ENCODE data around the gene PHC2.

Gene PHC2

DNA sequence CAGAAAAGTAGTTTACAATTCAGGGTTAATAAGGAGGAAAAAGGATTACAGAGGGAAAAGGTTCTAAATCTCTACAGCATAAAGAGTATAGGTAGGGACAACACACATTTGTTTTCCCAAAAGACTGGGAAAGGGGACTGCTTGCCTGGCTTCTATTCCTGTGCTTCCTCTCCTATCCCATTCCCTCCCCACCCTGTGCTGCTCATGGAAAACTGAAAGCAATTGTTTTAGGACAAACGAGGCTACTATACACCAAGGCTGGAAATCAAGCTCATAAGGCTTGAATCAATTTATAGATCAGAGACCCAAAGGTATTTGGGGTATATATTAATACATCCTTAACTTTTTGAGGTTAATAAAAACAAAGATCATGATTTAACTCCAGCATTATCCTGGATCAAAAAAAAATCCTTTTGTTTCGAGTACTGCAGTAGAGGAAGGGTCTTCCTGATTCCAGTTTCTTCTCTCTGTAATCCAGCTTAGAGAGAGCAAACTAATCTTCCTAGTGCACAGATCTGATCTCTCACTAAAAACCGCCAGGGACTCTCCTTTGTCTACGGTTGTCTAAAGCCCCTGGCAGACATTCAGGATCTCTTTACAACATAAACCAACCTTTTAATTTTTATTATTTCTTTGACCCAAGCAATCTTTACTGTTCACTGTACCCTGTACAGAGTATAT, 72.6 kb downstream of the PHC2 start:
- Histone ChIP-seq H3K4ac (ENCODE audit: low read depth, low read length) (no peak overlapping the region), H3K4me3 (ENCODE audit: low read depth, low read length) (no peak overlapping the region), H2AK5ac (ENCODE audit: low read length) (no peak overlapping the region), H3K4me1 (ENCODE audit: control insufficient read depth in 1 of 2, insufficient read depth in 2 of 2, low read length in 2 of 2) (peaks cover under 1 to 10% of the 10 kb centered on the region in 2 experiments), H3K27ac (ENCODE audit: low read depth, low read length) (no peak overlapping the region), H2BK120ac (ENCODE audit: insufficient read depth, low read length, poor library complexity) (no peak overlapping the region), H3K9ac (ENCODE audit: low read length) (no peak overlapping the region), H3K4me2 (ENCODE audit: low read length) (no peak overlapping the region), H2BK5ac (ENCODE audit: low read depth, low read length, poor library complexity) (no peak overlapping the region), H3K27me3 (ENCODE audit: insufficient read depth, low read length) (no peaks in the 10 kb centered on the region), H4K91ac (ENCODE audit: low read depth, low read length) (no peak overlapping the region), H3K79me1 (ENCODE audit: low read length) (peaks cover 1% of the 10 kb centered on the region), H3K9me3 (ENCODE audit: insufficient read depth, low read depth, low read length) (no peaks in the 10 kb centered on the region), H3K79me2 (ENCODE audit: control insufficient read depth, insufficient read depth, low read length, poor library complexity) (no peaks in the 10 kb centered on the region), H3K14ac (ENCODE audit: low read length) (no peak overlapping the region), H3K23ac (ENCODE audit: low read length) (no peak overlapping the region), H2BK12ac (ENCODE audit: low read length) (no peak overlapping the region), H3K18ac (ENCODE audit: low read length) (no peak overlapping the region), H4K12ac (ENCODE audit: low read depth, low read length) (no peak overlapping the region), H2AFZ (ENCODE audit: insufficient read depth, low read length, poor library complexity) (no peak overlapping the region), H4K8ac (ENCODE audit: low read depth, low read length) (no peak overlapping the region), H3K36me3 (ENCODE audit: control insufficient read depth in 1 of 2, insufficient read depth in 2 of 2, low read length in 2 of 2) (peaks cover 0 to 4% of the 10 kb centered on the region in 2 experiments)
- DNase-seq, result no peak
- no CpG with 5 or more reads among the region's 4 CpGs for WGBS (ENCODE audit: extremely low coverage, insufficient coverage, insufficient read length)

DNA sequence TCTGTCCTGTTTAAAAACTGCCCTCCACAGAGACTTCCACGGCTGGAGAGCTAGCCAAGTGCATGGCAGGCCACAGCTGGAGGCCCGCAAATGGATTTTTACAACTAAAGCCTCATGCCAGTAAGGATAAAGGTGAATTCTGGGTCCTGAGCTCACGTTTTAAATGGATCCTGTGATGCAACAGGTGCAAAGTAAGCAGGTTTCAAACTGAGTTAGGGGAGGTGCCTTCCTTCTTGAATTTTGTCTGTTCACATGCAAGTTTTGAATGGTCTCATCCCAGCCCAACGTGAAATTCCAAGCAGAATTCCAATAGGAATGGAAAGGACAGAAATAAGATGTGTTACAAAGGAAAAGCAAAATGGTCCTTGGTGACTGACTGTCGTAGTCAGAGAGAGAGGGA, 73.8 kb downstream of the PHC2 start:
- WGBS (ENCODE audit: extremely low coverage, insufficient coverage, insufficient read length), result no CpG with 5 or more reads among the region's 5 CpGs
- Histone ChIP-seq H2BK120ac (ENCODE audit: insufficient read depth, low read length, poor library complexity) (no peak overlapping the region), H3K4me1 (ENCODE audit: control insufficient read depth in 1 of 2, insufficient read depth in 2 of 2, low read length in 2 of 2) (peaks cover 3 to 10% of the 10 kb centered on the region in 2 experiments), H3K27ac (ENCODE audit: low read depth, low read length) (no peak overlapping the region), H3K4me2 (ENCODE audit: low read length) (no peak overlapping the region), H2AK5ac (ENCODE audit: low read length) (no peak overlapping the region), H3K9me3 (ENCODE audit: insufficient read depth, low read depth, low read length) (no peaks in the 10 kb centered on the region), H3K27me3 (ENCODE audit: insufficient read depth, low read length) (no peaks in the 10 kb centered on the region), H3K4me3 (ENCODE audit: low read depth, low read length) (no peak overlapping the region), H3K23ac (ENCODE audit: low read length) (no peak overlapping the region), H3K79me1 (ENCODE audit: low read length) (no peaks in the 10 kb centered on the region), H3K9ac (ENCODE audit: low read length) (no peak overlapping the region), H3K14ac (ENCODE audit: low read length) (no peak overlapping the region), H3K18ac (ENCODE audit: low read length) (no peak overlapping the region), H2AFZ (ENCODE audit: insufficient read depth, low read length, poor library complexity) (no peak overlapping the region), H3K79me2 (ENCODE audit: control insufficient read depth, insufficient read depth, low read length, poor library complexity) (no peaks in the 10 kb centered on the region), H2BK5ac (ENCODE audit: low read depth, low read length, poor library complexity) (no peak overlapping the region), H3K4ac (ENCODE audit: low read depth, low read length) (no peak overlapping the region), H4K8ac (ENCODE audit: low read depth, low read length) (no peak overlapping the region), H3K36me3 (ENCODE audit: control insufficient read depth in 1 of 2, insufficient read depth in 2 of 2, low read length in 2 of 2) (peaks cover 0 to 4% of the 10 kb centered on the region in 2 experiments), H4K12ac (ENCODE audit: low read depth, low read length) (no peak overlapping the region), H4K91ac (ENCODE audit: low read depth, low read length) (no peak overlapping the region), H2BK12ac (ENCODE audit: low read length) (no peak overlapping the region)
- DNase-seq, result no peak

DNA sequence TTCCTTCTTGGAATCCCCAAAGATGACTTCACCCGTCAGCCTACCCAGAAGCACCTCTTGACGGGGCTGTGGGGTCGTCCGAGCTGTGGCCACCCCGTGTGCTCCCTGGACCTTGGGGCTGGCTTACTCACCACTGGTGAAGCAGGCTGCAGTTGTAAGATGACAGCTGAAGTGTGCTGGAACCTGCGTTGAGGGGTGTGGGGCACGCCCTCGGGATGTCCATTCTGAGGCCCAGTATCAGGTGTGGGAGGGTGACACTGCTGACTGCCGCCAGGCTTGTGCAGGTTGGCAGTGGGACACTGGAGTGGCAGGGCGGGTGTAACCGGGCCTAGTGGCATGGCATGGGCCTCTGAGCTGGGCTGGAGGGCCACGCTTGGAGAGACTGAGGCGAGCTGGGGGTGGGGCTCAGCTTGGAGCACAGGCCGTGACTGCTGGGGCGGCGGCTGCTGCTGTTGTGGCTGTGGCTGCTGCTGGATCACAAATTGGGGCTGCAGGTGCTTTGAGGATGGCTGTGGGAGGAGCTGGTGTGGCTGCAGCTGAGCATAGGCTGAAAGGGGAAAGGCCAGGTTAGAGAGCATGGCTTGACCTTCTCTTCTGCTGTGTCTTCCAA, 76.1 kb downstream of the PHC2 start:
- Histone ChIP-seq H3K23ac (ENCODE audit: low read length) (no peak overlapping the region), H3K18ac (ENCODE audit: low read length) (no peak overlapping the region), H3K4ac (ENCODE audit: low read depth, low read length) (no peak overlapping the region), H3K4me3 (ENCODE audit: low read depth, low read length) (peak overlapping the region; percentile 5), H2BK120ac (ENCODE audit: insufficient read depth, low read length, poor library complexity) (no peak overlapping the region), H3K79me2 (ENCODE audit: control insufficient read depth, insufficient read depth, low read length, poor library complexity) (peaks cover 5% of the 10 kb centered on the region), H3K79me1 (ENCODE audit: low read length) (peaks cover 8% of the 10 kb centered on the region), H3K27me3 (ENCODE audit: insufficient read depth, low read length) (no peaks in the 10 kb centered on the region), H2BK12ac (ENCODE audit: low read length) (no peak overlapping the region), H2BK5ac (ENCODE audit: low read depth, low read length, poor library complexity) (no peak overlapping the region), H3K4me1 (ENCODE audit: control insufficient read depth in 1 of 2, insufficient read depth in 2 of 2, low read length in 2 of 2) (peaks cover 11 to 17% of the 10 kb centered on the region in 2 experiments), H2AK5ac (ENCODE audit: low read length) (no peak overlapping the region), H4K91ac (ENCODE audit: low read depth, low read length) (no peak overlapping the region), H2AFZ (ENCODE audit: insufficient read depth, low read length, poor library complexity) (no peak overlapping the region), H3K14ac (ENCODE audit: low read length) (no peak overlapping the region), H3K27ac (ENCODE audit: low read depth, low read length) (no peak overlapping the region), H3K9ac (ENCODE audit: low read length) (no peak overlapping the region), H4K12ac (ENCODE audit: low read depth, low read length) (no peak overlapping the region), H4K8ac (ENCODE audit: low read depth, low read length) (no peak overlapping the region), H3K4me2 (ENCODE audit: low read length) (no peak overlapping the region), H3K36me3 (ENCODE audit: control insufficient read depth in 1 of 2, insufficient read depth in 2 of 2, low read length in 2 of 2) (peaks cover 0 to 4% of the 10 kb centered on the region in 2 experiments), H3K9me3 (ENCODE audit: insufficient read depth, low read depth, low read length) (peaks cover 3% of the 10 kb centered on the region)
- no CpG with 5 or more reads among the region's 16 CpGs for WGBS (ENCODE audit: extremely low coverage, insufficient coverage, insufficient read length)
- DNase-seq, result no peak

DNA sequence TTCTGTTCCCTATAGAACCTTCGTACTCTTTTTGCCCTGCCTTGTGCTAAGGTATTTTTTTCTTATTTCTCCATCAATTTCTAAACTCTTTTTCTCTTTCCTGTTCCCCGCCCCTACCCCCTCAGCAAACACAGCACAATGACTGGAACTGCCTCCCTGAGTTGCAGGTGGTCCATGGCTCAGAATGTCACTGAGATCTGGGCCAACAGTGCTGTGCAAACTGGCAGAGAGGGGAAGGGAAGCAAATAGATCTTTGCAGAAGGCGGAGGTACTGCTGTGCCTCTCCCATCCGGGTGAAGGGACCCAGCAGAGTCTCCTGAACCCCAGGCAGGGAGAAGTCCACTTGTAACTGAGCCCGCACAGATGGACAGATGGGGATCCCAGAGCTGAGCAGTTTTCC, 77.4 kb downstream of the PHC2 start:
- Histone ChIP-seq H3K14ac (ENCODE audit: low read length) (no peak overlapping the region), H3K9ac (ENCODE audit: low read length) (no peak overlapping the region), H3K23ac (ENCODE audit: low read length) (no peak overlapping the region), H3K79me2 (ENCODE audit: control insufficient read depth, insufficient read depth, low read length, poor library complexity) (peaks cover 13% of the 10 kb centered on the region), H4K8ac (ENCODE audit: low read depth, low read length) (no peak overlapping the region), H3K9me3 (ENCODE audit: insufficient read depth, low read depth, low read length) (peaks cover 3% of the 10 kb centered on the region), H3K79me1 (ENCODE audit: low read length) (peaks cover 13% of the 10 kb centered on the region), H4K91ac (ENCODE audit: low read depth, low read length) (no peak overlapping the region), H3K4me1 (ENCODE audit: control insufficient read depth in 1 of 2, insufficient read depth in 2 of 2, low read length in 2 of 2) (peaks cover 11 to 14% of the 10 kb centered on the region in 2 experiments), H3K4ac (ENCODE audit: low read depth, low read length) (no peak overlapping the region), H2BK120ac (ENCODE audit: insufficient read depth, low read length, poor library complexity) (no peak overlapping the region), H2BK12ac (ENCODE audit: low read length) (no peak overlapping the region), H3K27ac (ENCODE audit: low read depth, low read length) (no peak overlapping the region), H3K18ac (ENCODE audit: low read length) (no peak overlapping the region), H3K36me3 (ENCODE audit: control insufficient read depth in 1 of 2, insufficient read depth in 2 of 2, low read length in 2 of 2) (peaks cover 0 to 4% of the 10 kb centered on the region in 2 experiments), H3K4me3 (ENCODE audit: low read depth, low read length) (no peak overlapping the region), H3K4me2 (ENCODE audit: low read length) (no peak overlapping the region), H2AK5ac (ENCODE audit: low read length) (no peak overlapping the region), H2AFZ (ENCODE audit: insufficient read depth, low read length, poor library complexity) (no peak overlapping the region), H2BK5ac (ENCODE audit: low read depth, low read length, poor library complexity) (no peak overlapping the region), H4K12ac (ENCODE audit: low read depth, low read length) (no peak overlapping the region), H3K27me3 (ENCODE audit: insufficient read depth, low read length) (no peaks in the 10 kb centered on the region)
- WGBS (ENCODE audit: extremely low coverage, insufficient coverage, insufficient read length), result 100% methylated on average over 1 of the region's 5 CpGs
- DNase-seq, result no peak

All from trophoblast cell (in vitro differentiated cells and primary cell).